ENCODE measurements around the gene POLR3K. TPM values are rescaled to one million over a fixed set of nuclear protein-coding genes. Genes with fewer than 3 reads are reported as not detected.

POLR3K gene
- total RNA-seq, 1 experiment from 2014 or later: 53.6 TPM

- TF ChIP-seq CTCF (conservative IDR thresholded peaks at IDR 0.05): no peak
- Histone ChIP-seq H3K27ac (ENCODE audit: insufficient read length, low read depth, low read length) (no peak overlapping the region), H2BK12ac (ENCODE audit: insufficient read length, low read depth, low read length) (no peak overlapping the region), H3K14ac (ENCODE audit: insufficient read depth, low read length) (no peak overlapping the region), H3K27me3 (ENCODE audit: insufficient read depth, low read length) (no peaks in the 10 kb centered on the region), H3T11ph (ENCODE audit: low read length) (no peak overlapping the region), H3K79me2 (ENCODE audit: insufficient read depth, low read length) (no peaks in the 10 kb centered on the region), H2BK20ac (ENCODE audit: low read depth, low read length, poor library complexity, severe bottlenecking) (no peak overlapping the region), H3K4ac (ENCODE audit: low read depth, low read length) (no peak overlapping the region), H3K23ac (ENCODE audit: insufficient read length, low read depth, low read length) (no peak overlapping the region), H3K4me1 (ENCODE audit: insufficient read depth, low read length) (no peaks in the 10 kb centered on the region), H3K9ac (ENCODE audit: extremely low read depth, insufficient read length, low read length) (no peak overlapping the region), H3K23me2 (ENCODE audit: insufficient read length, low read depth, low read length, poor library complexity, severe bottlenecking) (no peaks in the 10 kb centered on the region), H4K20me1 (ENCODE audit: control insufficient read depth, insufficient read depth, insufficient read length) (no peaks in the 10 kb centered on the region), H3K79me1 (ENCODE audit: insufficient read depth, low read depth, low read length, poor library complexity, severe bottlenecking) (no peaks in the 10 kb centered on the region), H3K56ac (ENCODE audit: insufficient read length, low read depth, low read length) (no peak overlapping the region), H4K91ac (ENCODE audit: insufficient read length, low read depth, low read length) (no peak overlapping the region), H2BK15ac (ENCODE audit: low read depth, low read length) (no peak overlapping the region), H4K5ac (ENCODE audit: insufficient read length, low read depth, low read length) (no peak overlapping the region), H4K8ac (replicated peaks; ENCODE audit: insufficient read length, low read depth, low read length) (no peak overlapping the region), H3K9me3 (ENCODE audit: control insufficient read depth, low read depth, low read length) (no peaks in the 10 kb centered on the region), H2BK120ac (ENCODE audit: low read depth, low read length, poor library complexity, severe bottlenecking) (no peak overlapping the region), H3K4me2 (ENCODE audit: insufficient read depth, insufficient read length, low read length) (no peak overlapping the region), H2BK5ac (ENCODE audit: insufficient read length, low read length) (no peak overlapping the region), H2AK5ac (ENCODE audit: insufficient read length, low read length) (no peak overlapping the region), H2AFZ (ENCODE audit: low read length) (no peak overlapping the region), H3K18ac (ENCODE audit: insufficient read length, low read depth, low read length) (no peak overlapping the region)
- Mint-ChIP-seq H3K9me3 (no peaks in the 10 kb centered on the region; a peak in 1 of 5 replicates), H3K27me3 (ENCODE audit: low read depth) (no peaks in the 10 kb centered on the region), H3K4me3 (no peak overlapping the region), H3K4me1 (no peaks in the 10 kb centered on the region), H3K27ac (peak overlapping the region in 1 of 3 experiments; percentile 65; a peak in 2 of 7 replicates), H3K36me3 (ENCODE audit: insufficient read depth in 1 of 3, low read depth in 3 of 3) (peaks cover 5 to 26% (median 18%) of the 10 kb centered on the region in 3 experiments; a peak in 5 of 7 replicates)
- no peak for DNase-seq
- no CpG with 5 or more reads among the region's 17 CpGs for WGBS (ENCODE audit: extremely low coverage, insufficient read length, low lambda C conversion rate)
Measured at GRCh38 chr16:35011-35677, 18.3 kb downstream of the POLR3K start.

Measured in H9 (cell line).